GM18507 (cell line): Measurements from ENCODE around the gene RABGAP1L.

Experiments
- DNase-seq: peaks from one replicate; pipeline ENCODE4 v3.0.0; 2011; ENCODE audit warnings: low read depth; ENCODE audit not compliant: insufficient read length; ENCODE audit errors: extremely low spot score
- FAIRE-seq: peaks from 2 replicates; lab custom pipeline; 2011; peaks lifted over from hg19 to GRCh38; lab: Jason Lieb, UNC

The RABGAP1L gene

GRCh38 chr1:174190691-174191199 is 31.4 kb downstream of the RABGAP1L start:
- no peak for DNase-seq
- peak; percentile 35 for FAIRE-seq

GRCh38 chr1:174191349-174191862 is 32.1 kb downstream of the RABGAP1L start:
- DNase-seq (no peak), FAIRE-seq (no peak)

- DNase-seq (no peak), FAIRE-seq (no peak)
Observed at GRCh38 chr1:174194461-174194860, 35.1 kb downstream of the RABGAP1L start.

GRCh38 chr1:174197088-174197487 is 37.8 kb downstream of the RABGAP1L start:
- DNase-seq (no peak), FAIRE-seq (no peak)

- FAIRE-seq: no peak
- DNase-seq: no peak
Observed at GRCh38 chr1:174197547-174197946, 38.2 kb downstream of the RABGAP1L start.

GRCh38 chr1:174198202-174198601 is 38.9 kb downstream of the RABGAP1L start:
- DNase-seq: no peak
- FAIRE-seq: no peak

- FAIRE-seq: no peak
Observed at GRCh38 chr1:174200746-174201145, 41.4 kb downstream of the RABGAP1L start.

GRCh38 chr1:174204697-174205308 is 45.5 kb downstream of the RABGAP1L start:
- peak; percentile 66 for FAIRE-seq
- DNase-seq: no peak

More at GRCh38 chr1:174200746-174201145, 41.4 kb downstream of the RABGAP1L start:
- DNase-seq: no peak

- DNase-seq: no peak
- no peak for FAIRE-seq
Observed at GRCh38 chr1:174206148-174206836, 47.0 kb downstream of the RABGAP1L start.

- FAIRE-seq (peak; percentile 29), DNase-seq (no peak)
Observed at GRCh38 chr1:174209347-174210187, 50.2 kb downstream of the RABGAP1L start.

GRCh38 chr1:174211486-174211885 is 52.2 kb downstream of the RABGAP1L start:
- DNase-seq (no peak), FAIRE-seq (no peak)

GRCh38 chr1:174215766-174216165 is 56.4 kb downstream of the RABGAP1L start:
- FAIRE-seq (no peak), DNase-seq (no peak)

- DNase-seq: no peak
- FAIRE-seq: no peak
Observed at GRCh38 chr1:174217248-174217647, 57.9 kb downstream of the RABGAP1L start.

GRCh38 chr1:174217787-174218574 is 58.7 kb downstream of the RABGAP1L start:
- DNase-seq: no peak
- FAIRE-seq: peak; percentile 68

- no peak for FAIRE-seq
Observed at GRCh38 chr1:174218983-174219382, 59.7 kb downstream of the RABGAP1L start.

GRCh38 chr1:174219606-174220370 is 60.5 kb downstream of the RABGAP1L start:
- FAIRE-seq: peak; percentile 9
- DNase-seq: no peak

More at GRCh38 chr1:174218983-174219382, 59.7 kb downstream of the RABGAP1L start:
- no peak for DNase-seq

GRCh38 chr1:174221681-174222080 is 62.4 kb downstream of the RABGAP1L start:
- FAIRE-seq: no peak
- no peak for DNase-seq

- FAIRE-seq: no peak
- DNase-seq: no peak
Observed at GRCh38 chr1:174222166-174222949, 63.0 kb downstream of the RABGAP1L start.
